ENCODE results near the gene PLA2R1. TPM values are rescaled to one million over a fixed set of nuclear protein-coding genes. Genes with fewer than 3 reads are reported as not detected.

Gene PLA2R1
- total RNA-seq, 1 experiment from 2014 or later = 8.4 TPM

DNA sequence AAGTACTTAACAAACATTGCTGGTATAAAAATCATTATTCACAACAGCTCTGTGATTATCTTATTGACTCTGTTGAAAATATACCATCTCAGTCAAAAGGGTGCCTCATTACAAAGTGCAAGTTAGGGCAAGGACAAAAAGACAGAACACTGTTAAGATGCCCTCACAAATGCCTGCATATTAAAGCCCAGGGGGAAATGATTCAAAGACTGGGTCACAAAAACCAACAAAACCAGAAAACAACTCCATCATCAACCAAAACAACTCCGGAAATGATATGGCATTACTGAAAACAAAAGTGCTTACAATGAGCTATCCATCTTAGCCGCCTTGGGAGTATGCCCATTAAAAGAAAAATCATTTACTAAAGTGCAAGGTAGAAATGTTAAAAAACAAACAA is 9.9 kb downstream of the PLA2R1 start:
- no peaks in the 10 kb centered on the region for H3K27me3 Mint-ChIP-seq (ENCODE audit: insufficient read depth, unreplicated experiment)
- no peaks in the 10 kb centered on the region for H3K36me3 Mint-ChIP-seq (ENCODE audit: insufficient read depth, unreplicated experiment)
- no TSS peak for BruUV-seq (replicated peaks)
- no peak for DNase-seq (ENCODE audit: unreplicated experiment)
- H3K4me3 Mint-ChIP-seq (ENCODE audit: unreplicated experiment) = no peak overlapping the region
- H3K4me1 Mint-ChIP-seq (ENCODE audit: insufficient read depth, unreplicated experiment) = peaks cover 21% of the 10 kb centered on the region
- H3K9me3 Mint-ChIP-seq (ENCODE audit: unreplicated experiment) = no peaks in the 10 kb centered on the region
- CTCF ChIA-PET = interaction anchor here (0.6 kb wide), 1 partner anchor 11 kb away, joined by 3 read pairs; no protein-coding TSS in a partner anchor
- TF ChIP-seq, protein P1, sequence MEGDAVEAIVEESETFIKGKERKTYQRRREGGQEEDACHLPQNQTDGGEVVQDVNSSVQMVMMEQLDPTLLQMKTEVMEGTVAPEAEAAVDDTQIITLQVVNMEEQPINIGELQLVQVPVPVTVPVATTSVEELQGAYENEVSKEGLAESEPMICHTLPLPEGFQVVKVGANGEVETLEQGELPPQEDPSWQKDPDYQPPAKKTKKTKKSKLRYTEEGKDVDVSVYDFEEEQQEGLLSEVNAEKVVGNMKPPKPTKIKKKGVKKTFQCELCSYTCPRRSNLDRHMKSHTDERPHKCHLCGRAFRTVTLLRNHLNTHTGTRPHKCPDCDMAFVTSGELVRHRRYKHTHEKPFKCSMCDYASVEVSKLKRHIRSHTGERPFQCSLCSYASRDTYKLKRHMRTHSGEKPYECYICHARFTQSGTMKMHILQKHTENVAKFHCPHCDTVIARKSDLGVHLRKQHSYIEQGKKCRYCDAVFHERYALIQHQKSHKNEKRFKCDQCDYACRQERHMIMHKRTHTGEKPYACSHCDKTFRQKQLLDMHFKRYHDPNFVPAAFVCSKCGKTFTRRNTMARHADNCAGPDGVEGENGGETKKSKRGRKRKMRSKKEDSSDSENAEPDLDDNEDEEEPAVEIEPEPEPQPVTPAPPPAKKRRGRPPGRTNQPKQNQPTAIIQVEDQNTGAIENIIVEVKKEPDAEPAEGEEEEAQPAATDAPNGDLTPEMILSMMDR (IDR thresholded peaks at IDR 0.05; ENCODE audit: unreplicated experiment) = no peak
- intact Hi-C loops (cut with micrococcal nuclease) = no loop called here
- POLR2A ChIA-PET = no interaction called here
- no peak overlapping the region for H3K27ac Mint-ChIP-seq (ENCODE audit: low read depth, unreplicated experiment)

DNA sequence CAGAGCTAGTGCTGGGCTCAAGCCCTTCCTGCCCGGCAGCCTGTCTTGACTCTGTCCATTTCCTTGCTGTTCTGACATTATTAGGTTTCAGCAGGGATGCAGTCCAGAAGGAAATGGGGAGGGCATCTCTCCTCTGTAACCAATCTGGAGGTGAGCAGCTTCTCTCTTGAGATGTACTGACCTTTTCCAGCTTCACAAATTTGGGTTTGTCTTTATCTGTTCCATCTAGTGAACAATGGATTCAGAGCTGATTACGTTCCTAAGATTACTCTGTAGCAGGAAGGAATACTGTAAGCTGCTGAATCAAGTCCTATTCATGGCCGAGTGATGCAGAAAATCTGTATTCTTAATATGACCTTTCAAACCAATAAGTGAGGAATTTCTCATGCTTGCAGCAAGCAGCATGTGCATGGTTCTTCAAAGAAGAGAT is 11.0 kb downstream of the PLA2R1 start:
- Mint-ChIP-seq H3K36me3 (ENCODE audit: insufficient read depth, unreplicated experiment) (no peaks in the 10 kb centered on the region), H3K4me3 (ENCODE audit: unreplicated experiment) (no peak overlapping the region), H3K27me3 (ENCODE audit: insufficient read depth, unreplicated experiment) (no peaks in the 10 kb centered on the region), H3K4me1 (ENCODE audit: insufficient read depth, unreplicated experiment) (peaks cover 15% of the 10 kb centered on the region), H3K27ac (ENCODE audit: low read depth, unreplicated experiment) (no peak overlapping the region), H3K9me3 (ENCODE audit: unreplicated experiment) (no peaks in the 10 kb centered on the region)
- intact Hi-C loops (cut with micrococcal nuclease) = no loop called here
- TF ChIP-seq, protein P1 (IDR thresholded peaks at IDR 0.05; ENCODE audit: unreplicated experiment) = no peak
- CTCF ChIA-PET = interaction anchor here (0.9 to 1.2 kb wide), 2 partner anchors 26 to 200 kb away, joined by 3 to 4 read pairs; no protein-coding TSS in a partner anchor
- POLR2A ChIA-PET = interaction anchor here (1.2 kb wide), 1 partner anchor 11 kb away, joined by 3 read pairs; the partner anchor contains the start of gene PLA2R1
- no TSS peak for BruUV-seq (replicated peaks)
- DNase-seq (ENCODE audit: unreplicated experiment) = no peak

DNA sequence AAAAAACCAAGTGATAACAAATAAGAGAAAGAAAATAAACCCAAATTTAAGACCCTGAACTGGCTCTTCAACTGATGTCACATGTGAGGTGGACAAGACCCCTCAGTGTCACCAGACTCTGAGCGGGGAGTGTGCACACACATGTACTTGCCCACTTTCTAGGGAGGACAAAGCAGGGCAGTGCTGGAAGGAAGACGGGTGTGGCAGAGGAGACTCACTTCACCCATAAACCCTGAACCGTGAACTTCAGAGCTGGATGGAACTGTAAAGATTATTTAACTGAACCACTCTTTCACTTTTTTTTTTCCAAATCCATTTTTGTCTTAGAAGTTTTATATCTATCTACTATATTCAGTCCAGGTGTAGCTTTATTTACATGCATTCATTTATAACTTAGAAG is 12.3 kb downstream of the PLA2R1 start:
- no peak for DNase-seq (ENCODE audit: unreplicated experiment)
- H3K4me1 Mint-ChIP-seq (ENCODE audit: insufficient read depth, unreplicated experiment) = peaks cover 13% of the 10 kb centered on the region
- CTCF ChIA-PET = interaction anchor here (0.7 kb wide), 1 partner anchor 36 kb away, joined by 3 read pairs; no protein-coding TSS in a partner anchor
- intact Hi-C loops (cut with micrococcal nuclease) = no loop called here
- no peak overlapping the region for H3K27ac Mint-ChIP-seq (ENCODE audit: low read depth, unreplicated experiment)
- POLR2A ChIA-PET = no interaction called here
- no peaks in the 10 kb centered on the region for H3K27me3 Mint-ChIP-seq (ENCODE audit: insufficient read depth, unreplicated experiment)
- TF ChIP-seq, protein P1 (IDR thresholded peaks at IDR 0.05; ENCODE audit: unreplicated experiment) = no peak
- no TSS peak for BruUV-seq (replicated peaks)
- H3K36me3 Mint-ChIP-seq (ENCODE audit: insufficient read depth, unreplicated experiment) = peaks cover 3% of the 10 kb centered on the region
- H3K9me3 Mint-ChIP-seq (ENCODE audit: unreplicated experiment) = no peaks in the 10 kb centered on the region
- no peak overlapping the region for H3K4me3 Mint-ChIP-seq (ENCODE audit: unreplicated experiment)

- Mint-ChIP-seq H3K27me3 (ENCODE audit: insufficient read depth, unreplicated experiment) (no peaks in the 10 kb centered on the region), H3K4me3 (ENCODE audit: unreplicated experiment) (no peak overlapping the region), H3K36me3 (ENCODE audit: insufficient read depth, unreplicated experiment) (peaks cover 24% of the 10 kb centered on the region), H3K4me1 (ENCODE audit: insufficient read depth, unreplicated experiment) (peaks cover 19% of the 10 kb centered on the region), H3K9me3 (ENCODE audit: unreplicated experiment) (no peaks in the 10 kb centered on the region), H3K27ac (ENCODE audit: low read depth, unreplicated experiment) (no peak overlapping the region)
- intact Hi-C loops (cut with micrococcal nuclease) = no loop called here
- DNase-seq (ENCODE audit: unreplicated experiment) = no peak
- no TSS peak for BruUV-seq (replicated peaks)
- TF ChIP-seq, protein P1 (IDR thresholded peaks at IDR 0.05; ENCODE audit: unreplicated experiment) = no peak
- ChIA-PET CTCF (interaction anchor here (1.0 kb wide), 1 partner anchor 31 kb away, joined by 3 read pairs; no protein-coding TSS in a partner anchor), POLR2A (no interaction called here)
Observed at GRCh38 chr2:160045703-160046210, 16.7 kb downstream of the PLA2R1 start.

All from MCF 10A (cell line).